GM12878 (cell line): Measurements from ENCODE around the gene ATIC. TPM values are rescaled to one million over a fixed set of nuclear protein-coding genes. Genes with fewer than 3 reads are reported as not detected.

Experiments used
- ATAC-seq: fragments of 200-7000 bp; cut with Tn5 transposase; 3 replicates; pipeline ENCODE4 v1.9.1; 2020; ENCODE audit warnings: mild to moderate bottlenecking, moderate library complexity
- Bru-seq: library from RNA; stranded (reverse); fragments of 400-500 nt; gene quantifications from one replicate; lab custom pipeline; 2021; lab: Mats Ljungman, UMichigan
- BruChase-seq, 2 experiments: library from RNA; stranded (reverse); fragments of 400-500 nt; gene quantifications; one replicate each; lab custom pipeline; 2021; lab: Mats Ljungman, UMichigan
- BruUV-seq: library from RNA; stranded (reverse); fragments of 400-500 nt; replicated peaks from 2 replicates; lab custom pipeline; 2021; lab: Mats Ljungman, UMichigan
- CTCF ChIA-PET: fragments of 300-600 bp; sonication (Branson Sonifier 250); formaldehyde crosslinking; extraction: SDS; loops from one replicate; lab custom pipeline; 2021; ENCODE audit warnings: inconsistent platforms; lab: Yijun Ruan, JAX
- POLR2A ChIA-PET: fragments of 350-600 bp; formaldehyde crosslinking; extraction: SDS; loops from one replicate; lab custom pipeline; 2021; ENCODE audit warnings: inconsistent platforms; lab: Charles Lee
- RAD21 ChIA-PET: fragments of 300-600 bp; sonication (Branson Sonifier 250); formaldehyde crosslinking; loops from one replicate; lab custom pipeline; 2023; ENCODE audit warnings: antibody characterized with exemption; ENCODE audit not compliant: unreplicated experiment; lab: Charles Lee
- SMC1A ChIA-PET: fragments of 300-600 bp; sonication (Branson Sonifier 250); formaldehyde crosslinking; loops from one replicate; lab custom pipeline; 2023; ENCODE audit not compliant: unreplicated experiment, uncharacterized antibody; lab: Charles Lee
- DNase-seq: peaks from one replicate; pipeline ENCODE4 v3.0.0-alpha.2; 2011; ENCODE audit warnings: low read depth, low spot score
- FAIRE-seq: peaks from 3 replicates; lab custom pipeline; 2011; peaks lifted over from hg19 to GRCh38; lab: Jason Lieb, UNC
- H2AFZ ChIP-seq: 2 replicates; pipeline ENCODE4 v1.6.0; 2011; ENCODE audit warnings: low read depth, low read length, control low read depth; ENCODE audit not compliant: control insufficient read depth
- H3K27ac ChIP-seq: 2 replicates; pipeline ENCODE4 v1.5.1; 2011; ENCODE audit warnings: control low read depth; ENCODE audit not compliant: control insufficient read depth, insufficient read depth
- H3K27me3 ChIP-seq, 2 experiments: replicated peaks in 1 of 2; 2 replicates each; pipeline versions ENCODE4 v1.6.0 to v1.6.1; 2011; ENCODE audit warnings: low read length in 1 of 2; ENCODE audit not compliant: control insufficient read depth in 2 of 2, insufficient read depth in 2 of 2
- H3K36me3 ChIP-seq, 2 experiments: 2 replicates each; pipeline ENCODE4 v1.5.1; 2011; ENCODE audit warnings: low read length in 1 of 2; ENCODE audit not compliant: control insufficient read depth in 2 of 2, insufficient read depth in 2 of 2
- H3K4me1 ChIP-seq: 2 replicates; pipeline ENCODE4 v1.6.1; 2011; ENCODE audit warnings: mild to moderate bottlenecking, low read length, moderate library complexity, mixed read lengths; ENCODE audit not compliant: control insufficient read depth, insufficient read depth
- H3K4me2 ChIP-seq: 2 replicates; pipeline ENCODE4 v1.6.0; 2011; ENCODE audit warnings: control low read depth; ENCODE audit not compliant: control insufficient read depth, insufficient read depth
- H3K4me3 ChIP-seq: fragments of 200-600 bp; sonication (generic); 2 replicates; pipeline ENCODE4 v1.5.1; 2016
- H3K79me2 ChIP-seq: 2 replicates; pipeline ENCODE4 v1.6.0; 2011; ENCODE audit warnings: low read length; ENCODE audit not compliant: control insufficient read depth, insufficient read depth
- H3K9ac ChIP-seq: 2 replicates; pipeline ENCODE4 v1.8.0; 2011; ENCODE audit warnings: low read length, control low read depth, mixed read lengths; ENCODE audit not compliant: control insufficient read depth, insufficient read depth
- H3K9me3 ChIP-seq: replicated peaks from 3 replicates; pipeline ENCODE4 v1.5.1; 2011; ENCODE audit warnings: mild to moderate bottlenecking, low read length; ENCODE audit not compliant: control insufficient read depth, insufficient read depth
- H4K20me1 ChIP-seq: 2 replicates; pipeline ENCODE4 v1.6.0; 2011; ENCODE audit not compliant: control insufficient read depth, insufficient read depth
- CREB1 ChIP-seq: IDR thresholded peaks from 2 replicates; pipeline ENCODE4 v1.6.1; 2012; ENCODE audit warnings: low read depth, mild to moderate bottlenecking, inconsistent platforms
- DPF2 ChIP-seq: fragments of 450-650 bp; IDR thresholded peaks from 2 replicates; pipeline ENCODE4 v1.6.1; 2017; ENCODE audit warnings: mild to moderate bottlenecking
- EP300 ChIP-seq, 2 experiments: fragments of 150-350 bp in 1 of 2; IDR thresholded peaks; 2 replicates each; pipeline ENCODE4 v1.6.1; 2011 to 2012; ENCODE audit warnings: low read depth in 2 of 2, low read length in 2 of 2, borderline replicate concordance in 1 of 2, improper control_type of control experiment in 1 of 2, inconsistent platforms in 1 of 2; ENCODE audit not compliant: control insufficient read depth in 1 of 2
- EZH2 ChIP-seq: IDR thresholded peaks from 2 replicates; pipeline ENCODE4 v1.6.1; 2012; ENCODE audit warnings: low read depth, mild to moderate bottlenecking, control low read depth, inconsistent platforms, low read length, borderline replicate concordance; ENCODE audit not compliant: control insufficient read depth
- HDGF ChIP-seq: fragments of 450-650 bp; IDR thresholded peaks from 2 replicates; pipeline ENCODE4 v1.6.1; 2016; ENCODE audit warnings: antibody characterized with exemption
- IKZF2 ChIP-seq, 2 experiments: fragments of 450-650 bp; IDR thresholded peaks; 2 replicates each; pipeline ENCODE4 v1.6.1; 2017; ENCODE audit warnings: mild to moderate bottlenecking in 2 of 2, moderate library complexity in 2 of 2
- NFIC ChIP-seq: IDR thresholded peaks from 2 replicates; pipeline ENCODE4 v1.6.1; 2012; ENCODE audit warnings: low read depth, mild to moderate bottlenecking, inconsistent platforms, low read length, moderate library complexity
- NFYB ChIP-seq: IDR thresholded peaks from 2 replicates; pipeline ENCODE4 v1.6.1; 2011; ENCODE audit warnings: low read depth, mild to moderate bottlenecking, low read length, improper control_type of control experiment, moderate library complexity; ENCODE audit not compliant: insufficient read depth
- SUZ12 ChIP-seq: fragments of 200-600 bp; sonication (generic); IDR thresholded peaks from one replicate; pipeline ENCODE4 v1.6.1; 2018; ENCODE audit warnings: antibody characterized with exemption, mild to moderate bottlenecking; ENCODE audit not compliant: unreplicated experiment
- TARDBP ChIP-seq: IDR thresholded peaks from 2 replicates; pipeline ENCODE4 v1.6.1; 2016; ENCODE audit warnings: borderline replicate concordance
- ZZZ3 ChIP-seq: IDR thresholded peaks from 2 replicates; pipeline ENCODE4 v1.6.1; 2011; ENCODE audit warnings: low read depth; ENCODE audit not compliant: control insufficient read depth, insufficient read length
- WGBS: methylation state at CpG from one replicate; pipeline ENCODE4 v1.1.6; 2016; ENCODE audit warnings: low lambda C conversion rate; ENCODE audit not compliant: insufficient replicate concordance, insufficient coverage; ENCODE audit errors: missing lambda C conversion rate; 5-methylcytosine and 5-hydroxymethylcytosine counted together
- in situ Hi-C: fragments of 300-500 bp; cut with MboI; formaldehyde crosslinking; loops from 9 replicates; pipeline ENCODE4 v1.14.3; 2018; ENCODE audit warnings: mixed read lengths
- intact Hi-C: fragments of 100-400 bp; cut with micrococcal nuclease; formaldehyde crosslinking; loops from one replicate; pipeline ENCODE4 v1.14.2; 2022; ENCODE audit not compliant: unreplicated experiment
- long read RNA-seq, 2 experiments: library from polyadenylated mRNA; unstranded; transcript quantifications; one replicate each; pipeline ENCODE4 v2.0.0, GENCODE V29; 2019 to 2020
- polyA minus RNA-seq, 3 experiments: library from RNA; depleted of rRNA, polyadenylated mRNA; stranded (reverse); fragments of >200 nt; gene quantifications; 2 replicates each; pipeline ENCODE4 v1.2.3, GENCODE V29; 2011
- polyA plus RNA-seq, 11 experiments: library from polyadenylated mRNA; depleted of rRNA in 4 of 11; unstranded in 6 of 11; stranded (reverse) in 5 of 11; fragments of >200 nt; fragmentation: Nextera tagmentation in 4 of 11; fragmentation: Illumina TruSeq in 1 of 11; extraction: Ambion mirVana in 4 of 11; extraction: Trizol in 1 of 11; gene quantifications; 1 replicate in 1 of 11; 2 replicates in 10 of 11; pipeline versions ENCODE4 v1.2.1 to v1.2.3, GENCODE V29; 2011 to 2016; ENCODE audit warnings: inconsistent platforms in 2 of 11, missing spikeins in 2 of 11, low read depth in 1 of 11
- total RNA-seq, 4 experiments: library from RNA; depleted of rRNA in 3 of 4; stranded (reverse); fragments of >200 nt in 3 of 4; fragmentation: Illumina TruSeq in 1 of 4; extraction: Trizol in 1 of 4; gene quantifications; 2 replicates each; pipeline versions ENCODE4 v1.2.1 to v1.2.3, GENCODE V29; 2013 to 2021
- TF ChIP-seq, protein P1 (sequence below): fragments of 450-650 bp; IDR thresholded peaks from 2 replicates; pipeline ENCODE4 v1.6.1; 2017; ENCODE audit warnings: low read depth, mild to moderate bottlenecking, moderate library complexity
- TF ChIP-seq, protein P2 (sequence below): IDR thresholded peaks from 2 replicates; pipeline ENCODE4 v1.6.1; 2012; ENCODE audit warnings: low read depth, low read length, improper control_type of control experiment
- TF ChIP-seq, protein P3 (sequence below): IDR thresholded peaks from 2 replicates; pipeline ENCODE4 v1.6.1; 2012; ENCODE audit warnings: low read depth, low read length, improper control_type of control experiment

The ATIC gene
- total RNA-seq (2013; cell fraction: nucleolus; rRNA removed) = 135 TPM in 2 replicates
- total RNA-seq (2014; rRNA removed) (80.4 and 87.9 TPM in 2 replicates), total RNA-seq (2014; rRNA removed; fragmentation: Illumina TruSeq; extraction: Trizol) (45.1 and 58.7 TPM in 2 replicates), total RNA-seq (2021) (289 and 300 TPM in 2 replicates), polyA plus RNA-seq (2011; rRNA removed) (140 and 192 TPM in 2 replicates), polyA plus RNA-seq (2014; fragmentation: Illumina TruSeq; extraction: Trizol) (348 and 366 TPM in 2 replicates), polyA plus RNA-seq (2014; fragmentation: Nextera tagmentation; extraction: Ambion mirVana) (100 to 1,000 TPM; 313 to 518 TPM), polyA plus RNA-seq (2014; rRNA removed) (174 and 183 TPM in 2 replicates), polyA plus RNA-seq (2016; fragmentation: Nextera tagmentation; extraction: Ambion mirVana) (100 to 1,000 TPM; 384 to 407 TPM), polyA minus RNA-seq (2011; rRNA and poly(A)+ RNA removed) (236 and 397 TPM in 2 replicates), Bru-seq, nascent RNA (percentile 85 among the genes with signal in this experiment), BruChase-seq, experiment 1, labeled RNA remaining after a 6-hour chase (percentile 83 among the genes with signal in this experiment), BruChase-seq, experiment 2, labeled RNA remaining after a 2-hour chase (percentile 79 among the genes with signal in this experiment)
- polyA plus RNA-seq (2011; ENCODE audit: low read depth) = 331 TPM
- 180 and 182 TPM in 2 replicates for polyA plus RNA-seq (2011; cell fraction: cytosol; rRNA removed)
- 200 and 239 TPM in 2 replicates for polyA plus RNA-seq (2011; cell fraction: nucleus; rRNA removed)
- 219 and 289 TPM in 2 replicates for polyA plus RNA-seq (2012)
- polyA minus RNA-seq (2011; cell fraction: cytosol; rRNA and poly(A)+ RNA removed) = 142 and 164 TPM in 2 replicates
- 59.2 and 86.9 TPM in 2 replicates for polyA minus RNA-seq (2011; cell fraction: nucleus; rRNA and poly(A)+ RNA removed)
- long read RNA-seq, experiment 1, transcript ATIC-207 (16 exons, 2,187 nt) = minor isoform, 6 of 301 reads
- long read RNA-seq, experiment 1, transcript ATIC-201 (16 exons, 2,213 nt) = major isoform, 240 of 301 reads
- long read RNA-seq, experiment 1, transcript ATIC-205 (15 exons, 2,275 nt) = minor isoform, 21 of 301 reads
- long read RNA-seq, experiment 1, partial matches to known transcripts = 16 of 301 reads
- long read RNA-seq, experiment 1, other reads (novel, unspliced or antisense) = 17 of 301 reads
- long read RNA-seq, experiment 2, transcript ATIC-205 (15 exons, 2,275 nt) = minor isoform, 24 of 2,862 reads
- long read RNA-seq, experiment 2, transcript ATIC-201 (16 exons, 2,213 nt) = major isoform, 2,538 of 2,862 reads
- long read RNA-seq, experiment 2, partial matches to known transcripts = 217 of 2,862 reads
- long read RNA-seq, experiment 2, other reads (novel, unspliced or antisense) = 80 of 2,862 reads

DNA sequence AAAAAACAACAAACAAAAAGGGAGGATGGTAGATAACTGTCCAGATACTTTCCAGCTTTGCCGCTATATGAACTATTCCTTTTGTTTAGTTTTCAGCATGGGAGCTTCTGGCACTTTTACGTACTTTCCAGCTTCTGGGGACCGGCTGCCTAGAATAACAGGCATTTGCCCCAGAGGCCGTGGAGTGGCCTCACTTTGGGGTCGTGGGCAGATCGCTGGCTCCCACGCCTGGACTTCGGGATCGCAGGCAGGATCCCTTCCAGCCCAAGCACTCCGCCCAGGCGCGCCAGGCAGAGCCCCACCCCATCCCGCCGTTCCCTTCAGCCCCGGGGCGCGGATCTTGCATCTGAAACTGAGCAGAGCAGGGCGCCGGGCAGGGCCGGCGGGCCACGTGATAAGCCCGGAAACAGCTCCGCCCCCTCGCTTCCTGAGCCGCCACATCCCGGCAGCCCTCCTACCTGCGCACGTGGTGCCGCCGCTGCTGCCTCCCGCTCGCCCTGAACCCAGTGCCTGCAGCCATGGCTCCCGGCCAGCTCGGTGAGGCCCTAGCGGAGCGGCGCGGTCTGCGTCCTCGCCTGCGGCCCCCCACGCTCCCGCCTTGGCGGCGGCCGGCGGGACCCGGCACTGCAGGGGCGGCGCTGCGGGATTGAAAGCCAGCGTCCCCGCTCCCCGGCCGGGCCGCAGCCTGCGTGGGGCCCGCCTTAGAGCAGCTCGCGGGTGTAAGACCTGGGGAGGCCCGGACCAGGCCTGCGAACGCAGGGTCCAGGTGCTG, at the start of gene ATIC:
TSS of gene ATIC (plus strand) at position 435 of the 772 bp plus-strand sequence. CDS start at position 519, 84 bp downstream.
- no TSS peak for BruUV-seq
- RAD21 ChIA-PET = interaction anchor here (0.5 to 2.6 kb wide), 13 partner anchors 15 to 620 kb away, joined by 3 to 11 read pairs (median 4); no protein-coding TSS in a partner anchor
- Histone ChIP-seq H2AFZ (peak within 1 kb of the TSS; percentile 97), H3K36me3 (peaks cover 0 to 11% of the 10 kb centered on the region in 2 experiments; a peak in 2 of 4 replicates), H3K9me3 (no peaks in the 10 kb centered on the region; the same call in 2 of the 3 replicates), H3K9ac (peak within 1 kb of the TSS; percentile 90), H3K4me2 (peak within 1 kb of the TSS; percentile 60), H3K79me2 (peaks cover 49% of the 10 kb centered on the region), H3K4me1 (no peaks in the 10 kb centered on the region; the same call in 1 of the 2 replicates), H3K27ac (peak within 1 kb of the TSS; percentile 97), H4K20me1 (no peaks in the 10 kb centered on the region), H3K27me3 (no peaks in the 10 kb centered on the region), H3K4me3 (peak within 1 kb of the TSS; percentile 86)
- intact Hi-C loops = loop anchor here (5.0 to 10.0 kb wide), 2 partner anchors 505 to 523 kb away; partner anchors contain the start of gene BARD1
- WGBS = under 1% methylated on average over 64 of the region's 64 CpGs
- SMC1A ChIA-PET = interaction anchor here (0.7 to 2.3 kb wide), 12 partner anchors 9 to 619 kb away, joined by 3 to 10 read pairs (median 3); no protein-coding TSS in a partner anchor
- ATAC-seq (peak; percentile 97), FAIRE-seq (no peak), DNase-seq (peak; percentile 70)
- in situ Hi-C loops = no loop called here
- POLR2A ChIA-PET = interaction anchor here (0.6 to 3.2 kb wide), 10 partner anchors 15 to 878 kb away, joined by 3 to 11 read pairs (median 4); no protein-coding TSS in a partner anchor
- CTCF ChIA-PET = interaction anchor here (0.8 to 2.0 kb wide), 7 partner anchors 14 to 619 kb away, joined by 3 to 7 read pairs (median 4); no protein-coding TSS in a partner anchor
- TF ChIP-seq, protein P1, sequence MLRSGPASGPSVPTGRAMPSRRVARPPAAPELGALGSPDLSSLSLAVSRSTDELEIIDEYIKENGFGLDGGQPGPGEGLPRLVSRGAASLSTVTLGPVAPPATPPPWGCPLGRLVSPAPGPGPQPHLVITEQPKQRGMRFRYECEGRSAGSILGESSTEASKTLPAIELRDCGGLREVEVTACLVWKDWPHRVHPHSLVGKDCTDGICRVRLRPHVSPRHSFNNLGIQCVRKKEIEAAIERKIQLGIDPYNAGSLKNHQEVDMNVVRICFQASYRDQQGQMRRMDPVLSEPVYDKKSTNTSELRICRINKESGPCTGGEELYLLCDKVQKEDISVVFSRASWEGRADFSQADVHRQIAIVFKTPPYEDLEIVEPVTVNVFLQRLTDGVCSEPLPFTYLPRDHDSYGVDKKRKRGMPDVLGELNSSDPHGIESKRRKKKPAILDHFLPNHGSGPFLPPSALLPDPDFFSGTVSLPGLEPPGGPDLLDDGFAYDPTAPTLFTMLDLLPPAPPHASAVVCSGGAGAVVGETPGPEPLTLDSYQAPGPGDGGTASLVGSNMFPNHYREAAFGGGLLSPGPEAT = peak; percentile 60
- no peak for TF ChIP-seq NFYB
- no peak for TF ChIP-seq ZZZ3
- no peak for TF ChIP-seq EP300 (IDR thresholded peaks at IDR 0.05; ENCODE audit: borderline replicate concordance in 1 of 2, control insufficient read depth in 1 of 2, low read depth in 2 of 2, low read length in 2 of 2)
- TF ChIP-seq, protein P2, sequence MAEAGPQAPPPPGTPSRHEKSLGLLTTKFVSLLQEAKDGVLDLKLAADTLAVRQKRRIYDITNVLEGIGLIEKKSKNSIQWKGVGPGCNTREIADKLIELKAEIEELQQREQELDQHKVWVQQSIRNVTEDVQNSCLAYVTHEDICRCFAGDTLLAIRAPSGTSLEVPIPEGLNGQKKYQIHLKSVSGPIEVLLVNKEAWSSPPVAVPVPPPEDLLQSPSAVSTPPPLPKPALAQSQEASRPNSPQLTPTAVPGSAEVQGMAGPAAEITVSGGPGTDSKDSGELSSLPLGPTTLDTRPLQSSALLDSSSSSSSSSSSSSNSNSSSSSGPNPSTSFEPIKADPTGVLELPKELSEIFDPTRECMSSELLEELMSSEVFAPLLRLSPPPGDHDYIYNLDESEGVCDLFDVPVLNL = no peak
- no peak for TF ChIP-seq NFIC
- TF ChIP-seq CREB1 = no peak; the same call in 1 of the 2 replicates
- TF ChIP-seq, protein P3, sequence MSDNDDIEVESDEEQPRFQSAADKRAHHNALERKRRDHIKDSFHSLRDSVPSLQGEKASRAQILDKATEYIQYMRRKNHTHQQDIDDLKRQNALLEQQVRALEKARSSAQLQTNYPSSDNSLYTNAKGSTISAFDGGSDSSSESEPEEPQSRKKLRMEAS = peak; percentile 96
- TF ChIP-seq SUZ12 = no peak
- peak; percentile 91 for TF ChIP-seq DPF2
- no peak for TF ChIP-seq EZH2
- TF ChIP-seq IKZF2 (IDR thresholded peaks at IDR 0.05) = peak; percentile 73 to 80
- peak; percentile 68; the same call in 1 of the 2 replicates for TF ChIP-seq HDGF
- TF ChIP-seq TARDBP = no peak
